ENCODE results near the gene TEN1.
"Not testable (repeated sequence)": the region's sequence is repeated elsewhere in the genome, so short reads cannot be mapped to it uniquely, and the experiment has no call there.

The TEN1 gene, protein sequence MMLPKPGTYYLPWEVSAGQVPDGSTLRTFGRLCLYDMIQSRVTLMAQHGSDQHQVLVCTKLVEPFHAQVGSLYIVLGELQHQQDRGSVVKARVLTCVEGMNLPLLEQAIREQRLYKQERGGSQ

DNA sequence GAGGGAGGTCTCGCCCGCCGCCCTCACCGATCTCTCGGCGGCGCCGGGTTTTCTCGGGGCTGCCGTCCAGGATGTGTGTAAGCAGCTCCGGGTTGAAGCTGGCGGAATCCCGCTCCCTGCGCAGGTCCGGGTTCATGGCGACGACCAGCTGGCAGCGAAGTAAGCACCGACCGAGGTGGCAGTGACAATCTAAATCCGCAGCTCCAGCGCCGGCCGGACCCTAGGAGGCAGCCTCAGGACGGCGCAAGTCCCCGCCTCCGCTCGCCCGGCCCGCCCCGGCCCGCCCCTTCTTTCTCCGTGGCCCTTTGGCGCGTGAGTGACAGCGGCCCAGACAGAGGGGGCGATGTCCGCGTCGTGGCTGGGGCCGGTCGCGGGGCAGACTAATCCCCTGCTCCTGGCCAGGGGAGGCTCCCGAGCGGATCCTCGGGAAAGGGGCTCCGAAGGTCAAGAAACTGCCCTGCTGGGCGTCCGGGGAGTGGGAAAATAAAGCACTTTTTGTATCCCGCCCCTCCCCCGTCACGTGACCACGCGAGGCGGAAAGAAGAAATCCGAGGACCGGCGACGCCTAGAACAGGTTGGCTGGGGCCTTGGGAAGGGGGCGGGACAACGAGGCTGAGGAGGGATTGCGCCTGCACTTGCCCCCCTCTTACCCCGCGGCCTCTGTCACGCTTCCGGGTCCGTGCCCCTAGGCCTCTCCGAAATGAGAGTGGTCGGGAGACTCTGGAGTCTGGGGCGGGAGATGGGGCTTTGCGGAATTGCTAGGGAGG lies at the start of gene TEN1, which contains the start of gene ACOX1:
Gene TEN1 (plus strand): TSS at position 303 of the 767 bp plus-strand sequence. CDS start 6,953 bp downstream, outside the sequence.
Gene ACOX1 (minus strand): TSS at position 229 of the 767 bp plus-strand sequence. CDS start 93 bp downstream, at position 136.
- peak; percentile 88 for DNase-seq (ENCODE audit: low read depth, low spot score)

DNA sequence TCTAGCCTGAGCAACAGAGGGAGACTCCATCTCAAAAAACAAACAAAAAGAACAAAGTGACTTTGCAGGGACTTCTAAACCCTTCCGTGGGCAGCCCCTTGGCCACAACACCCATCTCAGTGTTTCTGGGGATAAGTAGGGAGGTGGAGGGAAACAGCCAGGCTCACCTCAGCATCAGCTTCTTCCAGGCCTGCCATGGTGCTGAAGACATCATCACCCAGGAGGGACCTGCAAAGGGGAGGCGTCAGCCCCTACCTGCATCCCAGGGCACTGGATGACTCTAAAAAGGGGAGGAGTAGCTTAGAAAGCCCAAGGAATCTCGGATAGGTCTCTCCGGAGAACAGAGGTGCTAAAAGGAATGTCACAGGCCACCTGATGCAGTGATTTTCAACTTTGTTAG lies 48.0 kb upstream of the TEN1 start:
- DNase-seq (ENCODE audit: low read depth, low spot score), result no peak

DNA sequence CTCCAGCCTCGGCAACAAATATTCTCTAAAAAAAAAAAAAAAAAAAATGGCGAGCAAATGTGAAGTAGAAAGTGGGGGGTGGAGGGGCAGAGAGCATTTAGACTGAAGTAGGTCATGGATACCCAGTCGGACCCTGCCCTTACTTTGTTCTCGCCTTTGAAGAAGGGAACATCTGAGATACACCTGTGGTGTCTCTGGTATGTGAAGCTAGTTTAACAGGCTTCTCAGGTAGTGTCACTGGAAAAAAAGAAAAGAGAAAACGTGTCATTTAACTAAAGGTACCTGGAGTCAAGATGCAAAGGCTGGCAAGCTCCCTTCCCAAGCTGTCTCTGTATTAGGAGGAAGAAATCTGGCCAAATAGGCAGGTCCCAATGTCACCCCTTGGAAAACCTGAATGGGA lies 46.2 kb upstream of the TEN1 start:
- no peak for DNase-seq (ENCODE audit: low read depth, low spot score)

DNA sequence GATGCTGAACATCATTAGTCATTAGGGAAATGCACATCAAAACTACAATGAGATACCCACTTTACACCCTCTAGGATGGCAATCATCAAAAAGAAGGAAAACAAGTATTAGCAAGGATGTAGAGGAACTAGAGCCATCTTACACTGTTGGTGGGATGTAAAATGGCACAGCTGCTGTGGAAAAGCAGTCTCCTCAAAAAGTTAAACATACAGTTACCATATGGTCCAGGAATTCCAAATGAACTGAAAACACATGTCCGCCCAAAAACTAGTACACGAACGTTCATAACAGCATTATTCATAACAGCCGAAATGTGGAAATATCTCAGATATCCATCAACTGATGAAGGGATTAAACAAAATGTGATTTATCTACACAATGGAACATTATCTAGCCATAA lies 45.2 kb upstream of the TEN1 start:
- DNase-seq (ENCODE audit: low read depth, low spot score), result no peak

DNA sequence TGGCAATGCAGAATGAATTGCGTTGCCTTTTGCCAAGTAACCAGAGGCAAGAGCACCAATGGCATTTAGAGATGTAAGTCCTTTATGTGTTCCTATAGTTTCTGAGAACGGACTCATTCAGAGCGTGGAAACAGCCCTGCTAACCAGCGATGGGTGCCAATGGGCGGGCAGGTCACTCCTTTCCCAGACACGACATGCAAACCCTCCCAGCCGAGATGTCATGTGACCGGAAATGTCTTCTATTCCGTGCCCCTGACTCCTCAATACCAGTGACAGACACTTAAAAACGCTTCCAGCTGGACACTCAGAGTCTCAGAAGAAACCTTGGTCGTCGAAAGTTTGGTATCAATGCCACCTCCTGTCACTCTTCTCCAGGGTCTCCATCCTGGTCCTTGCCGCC lies 41.4 kb upstream of the TEN1 start:
- no peak for DNase-seq (ENCODE audit: low read depth, low spot score)

DNA sequence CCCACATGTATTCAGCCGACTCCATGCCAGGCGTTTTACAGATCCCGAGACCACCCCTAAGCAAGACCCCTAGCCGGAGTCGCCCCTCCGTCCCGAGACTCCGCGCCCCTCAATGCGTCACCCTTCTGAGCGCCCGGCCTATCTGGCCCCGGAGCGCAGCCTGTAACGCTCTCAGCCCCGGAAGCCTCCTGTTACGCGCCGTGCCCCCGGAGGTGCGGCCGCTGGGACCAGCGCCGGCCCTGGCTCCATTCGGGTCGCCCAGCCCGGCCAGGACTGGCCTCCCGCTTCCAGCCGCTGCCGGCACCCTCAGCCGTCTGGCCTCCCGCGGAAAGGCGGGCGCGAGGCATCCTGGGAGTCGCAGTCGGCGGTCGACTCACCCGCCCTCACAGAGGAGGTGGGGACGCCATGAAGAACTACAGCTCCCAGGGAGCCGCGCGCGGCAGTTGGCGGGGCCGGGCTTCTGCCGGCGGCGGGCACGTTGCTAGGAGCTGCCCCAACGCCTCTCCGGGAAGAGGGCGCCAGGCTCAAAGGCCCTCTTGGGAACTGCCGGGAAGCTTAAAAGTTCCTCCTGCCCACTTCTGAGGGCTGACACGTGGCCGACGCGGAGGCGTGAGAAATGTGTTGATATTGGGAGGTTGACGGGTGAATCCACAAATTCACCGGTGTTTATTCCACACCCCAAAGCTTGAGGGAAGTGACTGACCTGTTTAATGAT lies 38.2 kb upstream of the TEN1 start, which contains the start of gene FBF1:
Gene FBF1 (minus strand): TSS at position 316 of the 715 bp plus-strand sequence. CDS start 2,893 bp downstream, outside the sequence.
- peak; percentile 83 for DNase-seq (ENCODE audit: low read depth, low spot score)

DNA sequence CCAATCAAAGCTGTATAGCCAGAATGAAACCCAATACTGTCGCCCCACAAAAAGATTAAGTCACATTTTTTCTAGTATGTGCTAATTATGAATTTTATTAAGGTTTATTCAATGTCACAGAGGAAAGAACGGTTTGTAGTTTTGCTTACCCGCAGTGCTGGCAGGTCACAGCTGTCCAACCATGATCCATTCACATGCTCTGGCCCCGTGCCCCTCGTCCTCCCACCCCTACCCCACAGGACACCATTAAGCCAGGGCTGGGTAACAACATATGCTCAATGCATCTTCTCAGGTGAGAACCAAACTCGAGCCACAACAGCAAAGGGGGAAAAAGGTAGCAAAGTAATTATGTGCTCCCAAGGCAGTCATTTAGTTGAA lies 37.6 kb upstream of the TEN1 start:
- no peak for DNase-seq (ENCODE audit: low read depth, low spot score)

DNA sequence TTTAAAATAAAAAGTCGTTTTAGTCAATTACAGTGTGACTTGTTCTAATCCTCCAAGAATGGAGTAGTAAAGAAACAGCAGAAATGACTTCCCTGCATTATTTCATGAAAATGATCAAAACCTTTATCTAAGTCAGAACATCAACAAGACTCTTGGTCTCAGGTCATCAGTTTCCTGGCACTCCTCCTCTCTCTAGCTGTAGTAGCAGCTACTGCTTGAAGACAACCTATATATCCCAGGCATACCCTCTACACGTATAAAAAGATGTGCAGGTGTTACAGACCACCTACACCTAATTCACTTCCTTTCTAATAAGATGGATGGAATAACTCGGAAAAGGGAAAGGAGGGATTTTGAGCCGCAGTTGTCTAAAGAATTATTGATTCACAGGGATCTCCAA lies 36.6 kb upstream of the TEN1 start:
- no peak for DNase-seq (ENCODE audit: low read depth, low spot score)

DNA sequence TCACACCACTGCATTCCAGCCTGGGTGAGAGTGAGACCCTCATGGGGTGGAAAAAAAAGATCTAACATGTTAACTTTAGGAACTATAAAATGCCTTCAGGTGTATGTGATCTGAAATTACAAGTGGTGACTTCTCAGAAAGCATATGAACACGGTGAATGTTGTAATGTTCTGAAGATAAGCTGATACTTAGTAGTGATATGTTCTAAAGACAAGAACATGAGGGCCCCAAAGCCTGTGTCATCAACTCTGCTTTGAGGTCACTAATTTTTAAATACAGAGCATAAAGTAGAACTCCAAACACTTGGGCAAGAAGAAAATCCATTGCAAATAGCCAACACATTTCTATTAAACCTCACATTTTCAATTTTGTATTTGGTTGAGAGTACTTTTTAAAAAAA lies 35.5 kb upstream of the TEN1 start:
- no peak for DNase-seq (ENCODE audit: low read depth, low spot score)

DNA sequence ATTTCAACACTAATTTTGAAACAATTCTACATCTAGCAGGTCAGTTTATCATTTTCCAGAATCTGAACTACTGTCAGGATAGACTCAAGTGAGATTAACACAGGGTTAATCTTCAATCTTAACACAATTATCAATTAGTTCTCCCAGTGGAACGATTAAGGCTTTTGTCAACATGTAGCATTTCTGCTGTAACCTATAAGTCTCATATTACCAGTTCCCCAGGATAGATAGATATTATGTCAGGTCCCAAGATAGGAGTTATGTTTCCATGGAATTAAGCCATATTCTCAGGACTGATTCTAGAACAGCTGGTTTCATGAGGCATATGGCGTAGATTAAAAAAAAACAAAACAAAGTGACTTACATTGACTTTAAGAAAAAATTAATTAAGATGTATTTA lies 33.8 kb upstream of the TEN1 start:
- no peak for DNase-seq (ENCODE audit: low read depth, low spot score)

DNA sequence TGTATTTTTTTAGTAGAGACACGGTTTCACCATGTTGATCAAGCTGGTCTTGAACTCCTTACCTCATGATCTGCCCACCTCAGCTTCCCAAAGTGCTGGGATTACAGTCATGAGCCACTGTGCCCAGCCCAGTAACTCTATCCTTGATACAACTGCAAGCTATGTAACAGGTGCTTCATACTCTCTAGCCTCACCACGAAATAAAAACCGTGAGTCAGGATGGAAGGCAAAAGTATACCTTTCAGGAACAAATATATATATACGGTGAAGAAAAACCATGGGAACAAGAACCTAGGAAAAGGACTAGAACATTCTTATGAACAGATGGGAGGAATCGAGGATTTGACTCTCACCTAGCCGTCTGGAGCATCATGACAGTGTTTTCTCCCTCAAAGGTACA lies 28.6 kb upstream of the TEN1 start:
- DNase-seq (ENCODE audit: low read depth, low spot score), result no peak

DNA sequence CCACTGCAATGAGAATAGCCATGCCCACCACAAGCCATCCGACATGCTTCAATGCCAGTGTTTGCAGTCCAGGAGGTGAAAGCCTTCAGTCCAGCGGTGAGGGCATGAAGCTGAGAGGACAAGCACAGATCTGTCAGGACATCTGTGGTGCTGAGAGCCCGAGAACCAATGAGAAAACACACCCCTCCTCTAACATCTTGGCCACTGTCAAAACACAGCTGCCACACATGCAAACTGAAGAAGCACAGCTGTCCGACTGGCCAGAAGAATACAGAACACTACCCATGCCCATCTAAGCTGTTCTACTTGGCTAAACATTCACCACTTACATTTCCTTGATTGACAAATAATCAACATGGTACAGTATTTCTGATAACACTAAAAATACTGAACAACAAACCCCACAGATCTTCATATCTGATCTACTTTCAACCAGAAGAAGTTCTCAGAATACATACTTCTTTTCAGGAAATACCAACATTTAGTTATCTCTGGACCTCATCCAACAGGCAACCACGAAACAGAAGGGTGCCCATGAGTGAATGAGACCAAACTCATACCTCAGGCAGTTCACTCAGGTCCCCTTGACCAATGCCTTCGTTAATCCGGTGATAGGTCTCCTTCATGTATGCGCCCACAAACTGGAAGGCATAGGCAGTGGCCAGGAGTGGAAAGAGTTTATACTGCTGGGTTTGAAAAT lies 28.0 kb upstream of the TEN1 start:
- DNase-seq (ENCODE audit: low read depth, low spot score), result no peak

DNA sequence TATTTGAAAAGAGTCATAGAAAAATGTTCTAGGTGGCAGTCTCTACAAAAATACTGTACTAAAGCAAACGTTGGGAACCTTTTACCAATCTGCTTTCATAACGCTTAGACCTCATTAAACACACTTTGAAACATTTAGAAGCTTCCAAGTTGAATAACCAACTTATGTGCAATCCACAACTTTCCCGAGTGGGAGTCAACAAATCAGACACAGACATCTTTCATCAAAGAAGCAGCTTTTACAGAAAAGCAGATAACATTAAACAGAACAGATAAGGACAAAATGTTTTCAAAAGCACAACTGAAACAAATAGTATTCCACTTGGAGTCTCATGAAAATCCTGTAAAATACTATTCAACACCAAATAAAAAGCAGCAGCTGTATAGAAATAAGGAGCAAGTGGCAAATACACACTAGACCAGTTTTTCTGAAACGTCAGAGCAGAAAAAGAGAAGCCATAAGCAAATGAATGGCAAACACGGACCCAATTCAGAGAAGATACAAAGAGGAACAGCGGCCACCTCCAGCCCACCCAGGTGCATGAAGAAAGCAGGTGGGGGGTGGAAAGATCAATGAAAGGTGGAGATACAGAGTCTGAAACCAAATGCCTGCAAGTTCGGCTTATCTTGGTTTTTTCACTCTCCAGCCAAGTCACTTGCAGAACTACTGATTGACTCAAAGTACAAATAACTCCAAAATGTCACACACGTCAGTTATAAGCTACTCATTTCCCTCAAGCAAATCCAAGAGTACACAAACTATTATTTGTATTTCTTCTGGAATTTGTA lies 19.8 kb upstream of the TEN1 start:
- no peak for DNase-seq (ENCODE audit: low read depth, low spot score)

DNA sequence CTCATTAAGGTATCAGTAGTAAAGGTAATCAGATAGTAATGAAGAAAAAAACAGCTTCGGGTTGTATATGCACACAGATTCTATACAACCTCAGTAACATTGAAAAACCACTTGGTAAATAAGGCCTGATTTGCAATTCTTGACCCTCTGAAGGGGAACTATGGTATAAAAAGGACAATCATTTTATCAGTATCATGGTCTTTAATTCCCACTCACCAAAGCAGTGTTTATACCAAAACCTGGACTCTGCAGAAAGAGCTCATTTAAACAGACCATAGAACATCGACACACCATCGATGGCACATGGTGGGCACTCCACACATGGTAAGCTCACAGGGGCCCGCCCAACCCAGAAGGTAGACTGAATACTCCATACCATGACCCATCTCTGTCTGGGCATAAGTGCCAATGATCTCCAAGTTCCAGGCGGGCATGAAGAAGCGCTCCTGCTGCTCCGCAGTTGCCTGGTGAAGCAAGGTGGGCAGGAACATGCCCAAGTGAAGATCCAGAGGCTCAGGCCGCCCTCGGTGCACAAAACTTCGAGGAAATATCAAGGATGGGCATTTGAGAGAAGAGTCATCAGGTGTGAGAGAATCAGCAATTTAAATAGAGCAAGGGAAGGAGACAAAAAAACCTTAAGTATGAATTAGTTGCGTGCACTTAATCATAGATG lies 19.1 kb upstream of the TEN1 start:
- no peak for DNase-seq (ENCODE audit: low read depth, low spot score)

DNA sequence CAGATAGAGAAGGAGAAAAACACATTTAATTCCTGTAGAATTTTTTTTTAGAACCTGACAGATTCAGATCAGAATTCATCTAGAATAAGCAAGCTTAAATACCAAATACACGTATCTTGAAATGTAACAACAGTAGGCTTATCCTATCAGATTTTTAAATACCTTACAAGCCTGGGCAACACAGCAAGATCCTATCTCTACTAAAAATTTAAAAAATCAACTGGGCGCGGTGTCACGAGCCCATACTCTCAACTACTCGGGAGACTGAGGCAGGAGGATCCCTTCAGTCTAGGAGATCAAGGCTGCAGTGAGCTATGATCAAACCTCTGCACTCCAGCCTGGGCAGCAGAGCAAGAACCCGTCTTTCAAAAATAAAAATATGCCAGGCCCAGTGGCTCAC lies 13.6 kb upstream of the TEN1 start:
- DNase-seq (ENCODE audit: low read depth, low spot score), result no peak

DNA sequence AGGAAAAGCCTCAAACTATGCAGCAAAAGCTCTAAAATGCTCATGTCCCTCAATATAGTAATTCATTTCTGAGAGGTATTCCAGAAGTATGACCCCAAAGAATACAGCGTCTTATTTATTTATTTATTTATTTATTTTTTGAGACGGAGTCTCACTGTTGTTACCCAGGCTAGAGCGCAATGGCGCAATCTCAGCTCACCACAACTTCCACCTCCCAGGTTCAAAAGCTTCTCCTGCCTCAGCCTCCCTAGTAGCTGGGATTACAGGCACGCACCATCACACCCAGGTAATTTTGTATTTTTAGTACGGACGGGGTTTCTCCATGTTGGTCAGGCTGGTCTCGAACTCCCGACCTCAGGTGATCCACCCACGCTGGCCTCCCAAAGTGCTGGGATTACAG lies 10.0 kb upstream of the TEN1 start:
- not testable (repeated sequence) for DNase-seq (ENCODE audit: low read depth, low spot score)

DNA sequence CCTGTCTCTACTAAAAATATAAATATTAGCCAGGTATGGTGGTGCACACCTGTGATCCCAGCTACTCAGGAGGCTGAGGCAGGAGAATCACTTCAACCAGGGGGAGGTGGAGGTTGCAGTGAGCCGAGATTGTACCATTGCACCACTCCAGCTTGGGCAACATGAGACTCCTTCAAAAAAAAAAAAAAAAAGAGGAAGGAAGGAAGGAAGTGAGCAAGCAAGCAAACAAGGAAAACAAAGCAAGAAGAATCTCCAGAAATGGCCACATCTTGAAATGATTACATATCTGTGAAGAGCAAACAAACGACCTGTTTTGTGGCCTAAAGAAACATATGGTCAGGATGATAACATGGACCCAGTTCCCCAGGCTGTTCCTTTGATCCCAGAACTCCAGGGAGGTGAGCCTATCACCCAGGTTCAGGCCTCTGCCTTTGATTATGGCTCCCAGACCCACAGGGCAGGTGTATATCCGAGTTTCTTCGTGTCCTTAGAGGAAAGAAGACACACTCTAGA lies 9.0 kb upstream of the TEN1 start:
- no peak for DNase-seq (ENCODE audit: low read depth, low spot score)

DNA sequence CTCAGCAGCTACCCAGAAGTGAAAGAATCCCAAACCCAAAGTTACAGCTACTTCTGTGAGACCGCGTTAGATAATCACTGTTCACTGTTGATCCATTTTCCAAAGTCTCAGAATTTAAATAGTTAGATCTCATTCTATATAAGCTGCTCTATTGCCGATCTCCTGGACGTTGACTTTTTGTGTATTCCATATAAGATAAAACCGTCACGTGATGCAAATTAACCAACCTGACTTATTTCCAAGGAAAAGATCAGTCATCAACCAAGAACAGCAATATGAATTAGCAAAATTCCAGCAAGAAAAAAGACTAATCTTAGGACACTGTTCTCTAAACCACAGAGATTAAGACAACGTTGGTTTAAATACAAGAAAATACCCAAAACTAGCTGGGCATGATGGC lies 8.4 kb upstream of the TEN1 start:
- DNase-seq (ENCODE audit: low read depth, low spot score), result no peak

DNA sequence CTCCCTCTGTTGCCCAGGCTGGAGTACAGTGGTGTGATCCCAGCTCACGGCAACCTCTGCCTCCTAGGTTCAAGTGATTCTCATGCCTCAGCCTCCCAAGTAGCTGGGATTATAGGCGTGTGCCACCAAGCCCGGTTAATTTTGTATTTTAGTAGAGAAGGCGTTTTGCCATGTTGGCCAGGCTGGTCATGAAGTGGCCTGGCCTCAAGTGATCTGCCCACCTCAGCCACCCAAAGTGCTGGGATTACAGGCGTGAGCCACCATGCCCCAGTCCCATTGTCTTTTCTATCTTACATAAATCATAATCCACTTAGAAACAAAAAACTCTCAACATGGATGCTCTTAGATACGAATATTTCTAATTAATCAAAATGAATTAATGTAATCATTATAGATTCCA lies 3.9 kb upstream of the TEN1 start:
- not testable (repeated sequence) for DNase-seq (ENCODE audit: low read depth, low spot score)

DNA sequence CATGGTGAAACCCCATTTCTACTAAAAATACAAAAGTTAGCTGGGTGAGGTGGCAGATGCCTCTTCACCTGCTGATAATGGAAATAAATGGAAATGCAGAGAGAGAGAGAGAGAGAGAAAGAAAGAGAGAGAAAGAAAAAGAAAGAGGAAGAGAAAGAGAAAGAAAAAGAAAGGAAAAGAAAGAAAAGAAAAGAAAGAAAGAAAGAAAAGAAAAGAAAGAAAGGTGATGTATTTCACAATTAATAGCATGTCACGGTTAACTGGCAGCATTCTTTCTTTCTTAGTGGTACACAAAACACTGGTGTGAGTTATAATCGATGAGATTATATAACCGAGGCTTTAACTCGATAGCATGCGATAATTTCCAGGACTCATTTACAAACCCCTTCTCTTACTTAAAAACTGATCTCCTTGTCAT lies 3.3 kb upstream of the TEN1 start:
- no peak for DNase-seq (ENCODE audit: low read depth, low spot score)

Data from activated CD4-positive, CD25-positive, alpha-beta regulatory T cell treated with anti-CD3 and anti-CD28 coated beads, Interleukin-2, amount 50 U/mL, for 16 hours (primary cell).